Stimulated activated CD8-positive, alpha-beta memory T cell treated with anti-CD3 and anti-CD28 coated beads, Interleukin-4, amount 100 ng/mL, for 24 hours (primary cell): ENCODE results near the gene SHISA6.

ENCODE experiments used
- DNase-seq: peaks from one replicate; pipeline ENCODE4 v3.0.0-alpha.2; 2020; ENCODE audit warnings: low read depth

Gene SHISA6

GRCh38 chr17:11459861-11460331 lies 218.9 kb downstream of the SHISA6 start:
- DNase-seq, result no peak

DNA sequence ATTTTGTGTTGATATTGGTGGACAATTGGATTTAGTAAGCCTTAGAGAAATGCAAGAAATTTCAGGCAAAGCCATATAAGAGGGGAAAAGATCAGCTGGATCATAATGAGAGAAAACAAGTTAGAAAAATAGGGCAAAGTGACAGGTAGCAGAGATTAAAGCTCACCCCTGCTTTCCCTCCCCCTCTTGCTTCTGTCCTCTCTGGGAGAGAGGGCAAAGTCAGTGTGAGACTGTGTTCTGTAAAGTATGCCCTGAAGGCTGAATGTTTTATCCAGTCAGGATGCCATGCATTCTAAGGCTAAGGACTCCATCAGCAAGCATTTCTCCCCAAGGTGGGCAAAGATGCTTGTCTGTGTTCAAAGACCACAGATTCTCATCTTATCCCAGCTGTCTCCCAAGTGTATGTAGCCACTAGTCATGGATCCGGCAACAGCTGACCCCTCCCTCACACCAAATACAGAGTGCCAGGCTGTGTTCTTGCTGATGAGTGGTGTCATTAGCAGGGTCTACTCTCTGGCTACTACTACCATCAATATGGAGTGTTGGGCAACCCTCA lies 221.1 kb downstream of the SHISA6 start:
- no peak for DNase-seq

DNA sequence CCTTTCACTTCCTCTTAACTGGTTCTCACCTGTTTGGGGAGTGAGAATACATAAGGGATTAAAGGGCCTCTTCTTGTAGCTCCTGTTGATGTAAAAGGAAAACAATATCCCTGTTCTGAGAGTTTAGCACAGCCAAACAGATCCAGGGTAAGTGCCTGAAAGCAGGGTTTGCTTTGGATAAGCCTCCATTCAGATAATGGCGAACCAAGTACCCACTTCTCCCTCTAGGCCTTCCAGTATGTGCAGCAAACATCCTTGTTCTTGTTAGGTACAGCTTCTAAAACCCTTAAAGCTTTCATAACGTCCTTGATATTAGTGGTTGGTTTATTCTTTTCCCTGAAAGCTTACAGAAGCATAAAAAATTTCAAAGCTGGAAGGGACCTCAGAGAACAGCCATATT lies 226.6 kb downstream of the SHISA6 start:
- no peak for DNase-seq

GRCh38 chr17:11485336-11486100 lies 244.5 kb downstream of the SHISA6 start:
- DNase-seq, result no peak

- no peak for DNase-seq
These were observed 245.3 kb downstream of the SHISA6 start for GRCh38 chr17:11486101-11486867.

GRCh38 chr17:11486868-11487310 lies 245.9 kb downstream of the SHISA6 start:
- no peak for DNase-seq

DNA sequence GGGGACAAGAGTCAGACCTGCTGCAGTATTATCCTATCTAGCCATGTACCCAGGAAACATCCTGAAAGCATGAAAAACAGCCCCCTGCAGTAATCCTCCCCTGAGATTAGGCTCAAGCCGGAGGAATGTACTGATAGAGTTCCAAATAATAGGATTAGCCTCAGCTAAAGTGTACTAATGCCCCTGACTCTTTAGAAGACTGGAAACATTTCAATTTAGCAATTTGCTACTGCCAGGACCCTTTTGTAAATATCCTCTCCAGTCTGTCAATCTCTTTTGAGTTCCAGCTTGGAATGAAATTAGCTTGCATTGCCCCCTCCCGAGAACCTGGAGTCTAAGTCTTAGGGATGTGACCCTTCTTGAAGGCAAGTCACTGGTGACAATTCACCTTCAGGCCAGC lies 246.5 kb downstream of the SHISA6 start:
- DNase-seq, result no peak

- DNase-seq, result no peak
These were observed 247.4 kb downstream of the SHISA6 start for GRCh38 chr17:11488407-11488806.

DNA sequence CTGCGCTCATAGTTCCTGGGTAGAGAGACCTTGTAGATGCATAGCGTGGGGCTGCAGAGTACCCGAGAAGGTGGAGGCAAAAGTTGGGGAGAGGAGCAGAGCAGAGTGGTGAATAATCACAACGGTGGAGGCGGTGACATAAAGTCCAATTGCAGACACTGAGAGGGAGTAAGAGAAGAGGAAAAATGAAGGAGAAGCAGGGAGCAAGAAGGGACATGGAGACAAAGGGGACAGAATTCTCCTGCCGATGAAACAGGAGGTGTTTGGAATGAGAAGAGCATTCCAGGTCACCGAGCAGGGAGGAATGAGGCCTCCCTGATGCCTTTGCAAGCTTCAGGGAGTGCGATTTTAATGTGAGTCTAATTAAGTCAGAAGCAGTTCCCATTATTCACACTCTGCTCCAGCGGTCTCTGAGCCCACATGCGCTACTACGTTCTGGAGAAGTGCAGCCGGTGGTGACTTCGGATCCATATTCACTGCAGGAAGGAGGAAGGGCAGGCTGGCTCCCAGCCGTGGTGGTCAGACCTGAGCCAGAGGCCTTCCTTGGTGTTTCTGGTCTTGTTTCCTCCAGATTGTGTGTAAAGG lies 249.2 kb downstream of the SHISA6 start:
- no peak for DNase-seq

- DNase-seq, result no peak
These were observed 251.5 kb downstream of the SHISA6 start for GRCh38 chr17:11492511-11492910.

DNA sequence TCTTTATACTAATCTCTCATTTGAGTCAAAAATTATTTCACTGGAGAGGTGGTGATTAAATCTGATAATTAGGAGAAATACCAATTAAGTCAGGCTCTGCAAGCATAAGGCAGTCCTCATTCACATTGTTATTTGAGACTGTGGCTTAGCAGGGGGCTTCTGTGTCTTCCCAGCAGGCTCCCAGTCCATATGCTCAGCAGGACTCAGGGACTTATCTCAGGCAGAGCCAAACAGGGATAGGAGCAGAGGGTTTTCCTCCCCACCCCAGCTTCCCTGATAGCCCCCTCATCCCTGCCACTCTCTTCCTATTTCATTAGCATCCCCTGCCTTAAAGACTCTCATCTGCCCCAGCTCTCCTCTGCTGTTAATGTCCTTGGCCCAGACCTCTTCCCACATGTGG lies 252.9 kb downstream of the SHISA6 start:
- no peak for DNase-seq

GRCh38 chr17:11495613-11496012 lies 254.6 kb downstream of the SHISA6 start:
- DNase-seq, result no peak

DNA sequence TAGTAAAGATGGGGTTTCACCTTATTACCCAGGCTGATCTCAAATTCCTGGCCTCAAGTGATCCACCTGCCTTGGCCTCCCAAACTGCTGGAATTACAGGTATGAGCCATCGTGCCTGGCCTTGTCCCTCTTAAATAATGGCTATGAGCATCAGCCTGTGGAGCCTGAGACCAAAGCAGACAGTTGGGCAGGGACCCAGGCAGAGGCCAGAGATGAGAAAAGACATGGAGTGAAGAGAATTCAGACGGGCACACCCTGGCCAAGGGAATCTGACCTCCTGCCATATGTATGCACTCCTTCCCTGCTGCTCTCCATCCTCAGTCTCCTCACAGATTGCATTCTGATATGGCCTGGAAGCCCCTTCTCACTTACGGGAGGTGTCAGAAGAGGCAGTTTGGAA lies 258.9 kb downstream of the SHISA6 start:
- DNase-seq, result no peak

DNA sequence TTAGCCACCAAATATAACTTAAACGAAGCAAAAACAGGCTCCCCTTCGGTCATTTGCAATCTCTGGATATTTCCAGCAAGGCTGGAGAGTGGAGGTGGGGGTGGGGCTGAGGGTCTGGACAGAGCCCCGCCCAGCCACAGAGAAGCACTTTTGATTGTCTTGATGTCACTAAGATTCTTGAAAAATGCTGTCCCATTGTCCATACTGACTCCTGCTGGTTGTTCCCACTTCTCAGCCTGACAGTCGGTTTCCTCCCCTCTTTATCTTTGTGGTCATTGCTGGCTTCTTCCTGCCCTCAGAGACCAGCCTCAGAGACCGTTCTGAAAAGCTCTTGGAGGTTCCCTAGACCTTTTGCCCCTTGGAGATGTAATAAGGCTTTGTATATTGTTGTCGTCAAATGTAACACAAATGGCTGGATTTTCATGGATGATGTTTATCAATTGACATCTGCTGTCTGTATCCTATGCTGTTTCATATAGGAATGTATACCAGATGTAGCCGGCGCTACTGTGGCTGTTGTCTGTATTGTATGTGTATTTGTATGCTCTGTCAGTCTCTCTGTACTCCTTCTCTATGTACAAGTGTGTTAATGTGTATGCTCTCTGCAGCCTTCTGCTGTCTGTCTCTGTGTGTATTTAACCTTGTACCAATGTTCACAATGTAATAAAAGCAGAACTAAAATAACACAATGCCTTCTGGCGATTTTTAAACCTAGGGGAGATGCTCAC lies 262.5 kb downstream of the SHISA6 start:
- no peak for DNase-seq

GRCh38 chr17:11506635-11507034 lies 265.6 kb downstream of the SHISA6 start:
- no peak for DNase-seq

- DNase-seq, result no peak
These were observed 270.7 kb downstream of the SHISA6 start for GRCh38 chr17:11511696-11512095.

DNA sequence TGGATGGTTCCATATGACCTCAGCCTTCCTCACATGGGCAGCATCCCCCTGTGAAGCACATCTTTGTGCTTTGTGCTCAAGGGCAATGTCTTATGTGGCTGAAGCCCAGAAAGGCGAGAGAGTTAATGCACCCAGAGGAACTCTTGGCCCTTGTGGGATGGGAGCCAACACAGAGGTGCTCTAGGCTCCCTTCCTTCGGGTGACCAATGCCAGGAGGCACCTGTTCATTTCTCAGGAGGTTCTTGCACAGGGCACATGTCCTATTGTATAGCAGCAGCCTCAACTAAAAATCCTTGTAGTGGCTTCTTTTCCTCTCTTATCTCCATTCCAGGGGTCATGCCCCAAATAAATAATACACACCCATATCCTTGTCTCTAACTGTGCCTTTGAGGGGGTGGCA lies 273.6 kb downstream of the SHISA6 start:
- no peak for DNase-seq

- no peak for DNase-seq
These were observed 274.1 kb downstream of the SHISA6 start for GRCh38 chr17:11514981-11515680.

- DNase-seq, result no peak
These were observed 274.9 kb downstream of the SHISA6 start for GRCh38 chr17:11515901-11516300.

DNA sequence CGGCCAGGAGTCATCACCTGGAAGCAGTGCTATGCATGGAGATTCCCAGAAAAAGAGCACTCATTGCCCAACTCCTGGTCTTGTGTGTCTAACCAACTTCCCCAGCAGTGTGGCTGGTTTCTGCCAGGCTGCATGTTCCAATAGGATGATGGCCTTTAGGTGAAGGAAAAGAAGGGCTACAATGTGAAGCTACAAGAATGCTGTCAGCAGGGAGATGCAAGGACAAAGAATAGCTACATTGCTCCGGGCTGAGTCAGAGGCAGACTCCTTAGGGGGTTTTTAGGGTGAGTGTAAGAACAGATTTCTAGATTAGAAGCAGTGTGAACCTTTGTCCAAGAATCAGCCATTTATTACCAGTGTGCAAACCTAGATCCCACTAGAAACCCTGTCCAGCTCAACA lies 294.2 kb downstream of the SHISA6 start:
- no peak for DNase-seq

DNA sequence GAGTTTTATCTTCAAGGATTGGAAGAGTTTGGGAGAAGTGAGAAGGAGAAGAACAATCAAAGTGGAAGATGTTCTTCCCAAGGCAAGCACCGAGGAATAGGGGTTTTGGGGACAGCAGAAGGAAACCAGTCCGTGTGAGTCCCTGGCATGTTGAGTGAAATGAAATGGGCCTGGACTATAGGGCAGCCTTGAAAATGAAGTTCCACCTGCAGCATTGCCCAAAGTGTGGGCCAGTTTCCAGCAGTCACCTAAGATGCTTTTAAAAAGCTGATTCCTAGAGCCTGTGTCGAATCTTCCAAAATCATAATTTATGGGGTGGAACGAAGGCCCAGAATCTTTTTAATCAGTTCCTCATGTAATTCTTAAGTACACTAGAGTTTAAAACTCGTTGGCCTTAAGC lies 297.4 kb downstream of the SHISA6 start:
- no peak for DNase-seq
